Adipocyte (in vitro differentiated cells): Measurements from ENCODE around the gene LRRC8D.

Experiments
- DNase-seq: peaks from one replicate; pipeline ENCODE4 v3.0.0-alpha.2; 2015; ENCODE audit warnings: low read depth
- H3K27me3 ChIP-seq: replicated peaks from 2 replicates; pipeline ENCODE4 v1.7.0; 2013; ENCODE audit warnings: mild to moderate bottlenecking, low read length, moderate library complexity; ENCODE audit not compliant: control insufficient read depth, insufficient read depth
- H3K36me3 ChIP-seq: 2 replicates; pipeline ENCODE4 v1.7.0; 2013; ENCODE audit warnings: low read length, mild to moderate bottlenecking, moderate library complexity; ENCODE audit not compliant: control insufficient read depth, insufficient read depth, severe bottlenecking
- H3K4me1 ChIP-seq: 2 replicates; pipeline ENCODE4 v1.7.0; 2013; ENCODE audit warnings: mild to moderate bottlenecking, low read length, moderate library complexity; ENCODE audit not compliant: control insufficient read depth, insufficient read depth
- H3K4me3 ChIP-seq: 2 replicates; pipeline ENCODE4 v1.7.0; 2013; ENCODE audit warnings: mild to moderate bottlenecking, low read length, moderate library complexity
- H3K9ac ChIP-seq: 2 replicates; pipeline ENCODE4 v1.7.0; 2013; ENCODE audit warnings: mild to moderate bottlenecking, low read length, moderate library complexity
- H3K9me3 ChIP-seq: 2 replicates; pipeline ENCODE4 v1.7.0; 2013; ENCODE audit warnings: mild to moderate bottlenecking, low read length, moderate library complexity; ENCODE audit not compliant: control insufficient read depth

The LRRC8D gene

DNA sequence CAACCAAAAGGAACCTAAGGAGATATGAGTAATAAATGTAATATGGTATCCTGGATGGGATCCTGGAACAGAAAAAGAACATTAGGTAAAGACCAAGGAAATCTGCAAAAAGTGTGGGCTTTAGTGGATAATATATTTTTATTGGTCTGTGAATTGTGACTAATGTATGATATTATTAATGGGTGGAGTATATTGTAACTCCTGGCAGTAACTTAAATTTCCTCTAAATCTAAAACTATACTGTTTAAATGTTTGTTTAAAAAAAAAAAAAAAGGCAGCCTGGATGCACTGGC, 68.4 kb downstream of the LRRC8D start:
- Histone ChIP-seq H3K4me1 (peaks cover 31% of the 10 kb centered on the region), H3K27me3 (no peaks in the 10 kb centered on the region), H3K9me3 (no peaks in the 10 kb centered on the region), H3K9ac (no peak overlapping the region), H3K36me3 (no peaks in the 10 kb centered on the region), H3K4me3 (no peak overlapping the region)
- DNase-seq, result no peak

DNA sequence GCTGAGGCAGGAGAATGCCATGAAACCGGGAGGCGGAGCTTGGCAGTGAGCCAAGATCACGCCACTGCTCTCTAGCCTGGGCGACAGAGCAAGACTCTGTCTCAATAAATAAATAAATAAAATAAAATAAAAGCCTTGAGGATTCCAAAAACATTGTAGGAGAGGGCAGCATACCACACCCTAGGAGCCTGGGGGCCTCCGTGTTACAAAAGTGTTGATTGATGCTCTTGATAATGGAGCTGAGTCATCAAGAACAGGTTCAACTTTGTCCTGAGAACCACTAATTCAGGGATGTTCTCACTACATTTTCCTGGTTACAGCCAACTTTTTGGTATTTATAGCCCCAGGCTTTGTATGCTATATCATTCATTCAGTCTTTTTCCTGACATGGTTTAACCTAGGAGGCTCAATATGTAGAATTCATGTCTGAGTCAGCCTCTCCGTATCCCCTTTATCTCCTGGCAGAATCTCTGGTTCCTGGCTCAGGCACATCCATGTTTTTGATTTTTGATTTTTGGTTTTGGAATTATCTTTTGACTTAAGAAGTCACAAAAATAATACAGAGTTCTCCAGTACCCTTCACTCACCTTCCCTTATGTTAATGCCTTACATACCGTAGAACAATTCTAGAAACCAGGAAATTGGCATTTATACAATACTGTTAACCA, 69.4 kb downstream of the LRRC8D start:
- peak; percentile 67 for DNase-seq
- Histone ChIP-seq H3K27me3 (no peaks in the 10 kb centered on the region), H3K9ac (no peak overlapping the region), H3K4me3 (no peak overlapping the region), H3K4me1 (peaks cover 31% of the 10 kb centered on the region), H3K36me3 (no peaks in the 10 kb centered on the region), H3K9me3 (no peaks in the 10 kb centered on the region)

DNA sequence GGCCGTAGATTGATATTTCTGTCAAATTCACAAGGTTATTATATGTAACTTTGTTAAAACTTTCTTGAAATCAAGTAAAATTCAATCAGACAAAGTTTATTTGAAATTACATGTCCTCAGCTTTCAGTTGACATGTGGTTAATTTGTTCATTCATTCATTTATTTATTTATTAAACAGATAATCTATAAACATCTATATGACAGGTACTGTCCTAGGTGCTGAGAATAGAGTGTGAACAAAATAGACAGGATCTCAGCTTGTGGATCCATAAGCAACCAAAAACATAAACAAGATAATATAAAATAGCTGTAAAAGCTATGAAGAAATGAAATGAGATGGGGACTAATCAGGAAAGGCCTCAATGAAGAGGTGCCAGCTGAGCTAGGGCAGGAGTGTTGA, 72.0 kb downstream of the LRRC8D start:
- H3K36me3 ChIP-seq, result no peaks in the 10 kb centered on the region
- H3K4me3 ChIP-seq, result no peak overlapping the region
- DNase-seq, result no peak
- H3K4me1 ChIP-seq, result peaks cover 21% of the 10 kb centered on the region
- no peaks in the 10 kb centered on the region for H3K9me3 ChIP-seq
- H3K9ac ChIP-seq, result no peak overlapping the region
- H3K27me3 ChIP-seq, result no peaks in the 10 kb centered on the region

DNA sequence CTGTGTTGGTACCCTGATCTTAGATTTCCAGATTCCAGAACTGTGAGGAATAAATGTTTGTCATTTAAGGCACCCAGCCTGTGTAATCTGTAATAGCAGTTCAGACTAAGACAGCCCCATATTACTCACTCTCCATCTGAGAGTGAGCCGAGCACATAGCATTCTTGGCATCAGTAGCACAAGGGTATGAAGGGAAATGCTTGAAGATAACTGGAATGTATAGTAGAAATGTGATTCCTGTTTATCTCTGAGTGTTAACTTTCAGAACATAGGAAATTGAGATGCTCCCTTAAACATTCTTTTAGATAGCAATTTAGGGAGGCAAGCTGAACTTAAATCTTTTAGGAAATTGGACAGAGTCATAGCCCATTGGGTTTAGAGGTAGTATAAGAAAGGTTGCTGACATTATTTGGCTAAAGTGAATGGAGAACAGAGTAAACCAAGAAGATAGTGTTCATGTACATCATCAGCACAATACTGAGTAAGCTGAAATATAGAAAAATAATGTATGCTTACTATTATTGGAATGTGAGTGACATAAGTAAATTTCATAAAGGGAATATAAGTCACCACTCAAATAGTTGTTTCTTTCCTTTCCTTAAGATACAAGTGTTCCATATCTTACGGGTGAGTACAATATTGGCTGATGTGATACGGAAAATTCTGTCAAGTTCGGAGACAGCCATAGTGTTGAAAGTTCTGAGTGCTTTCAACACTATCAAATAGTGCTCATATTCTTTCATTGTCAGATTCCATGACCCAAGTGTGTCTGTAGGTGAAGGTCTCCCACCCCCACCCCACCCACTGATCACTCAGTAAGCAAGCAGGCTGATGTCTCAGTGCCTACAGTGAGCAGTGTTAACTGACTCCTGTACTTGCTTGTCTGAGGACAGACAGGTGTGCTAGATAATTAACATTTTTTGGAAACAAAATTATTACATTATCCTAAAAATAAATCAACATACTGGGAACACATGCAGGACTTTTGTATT, 73.7 kb downstream of the LRRC8D start:
- Histone ChIP-seq H3K9me3 (no peaks in the 10 kb centered on the region), H3K27me3 (no peaks in the 10 kb centered on the region), H3K4me3 (no peak overlapping the region), H3K4me1 (peaks cover 25% of the 10 kb centered on the region), H3K36me3 (no peaks in the 10 kb centered on the region), H3K9ac (no peak overlapping the region)
- peak; percentile 87 for DNase-seq

DNA sequence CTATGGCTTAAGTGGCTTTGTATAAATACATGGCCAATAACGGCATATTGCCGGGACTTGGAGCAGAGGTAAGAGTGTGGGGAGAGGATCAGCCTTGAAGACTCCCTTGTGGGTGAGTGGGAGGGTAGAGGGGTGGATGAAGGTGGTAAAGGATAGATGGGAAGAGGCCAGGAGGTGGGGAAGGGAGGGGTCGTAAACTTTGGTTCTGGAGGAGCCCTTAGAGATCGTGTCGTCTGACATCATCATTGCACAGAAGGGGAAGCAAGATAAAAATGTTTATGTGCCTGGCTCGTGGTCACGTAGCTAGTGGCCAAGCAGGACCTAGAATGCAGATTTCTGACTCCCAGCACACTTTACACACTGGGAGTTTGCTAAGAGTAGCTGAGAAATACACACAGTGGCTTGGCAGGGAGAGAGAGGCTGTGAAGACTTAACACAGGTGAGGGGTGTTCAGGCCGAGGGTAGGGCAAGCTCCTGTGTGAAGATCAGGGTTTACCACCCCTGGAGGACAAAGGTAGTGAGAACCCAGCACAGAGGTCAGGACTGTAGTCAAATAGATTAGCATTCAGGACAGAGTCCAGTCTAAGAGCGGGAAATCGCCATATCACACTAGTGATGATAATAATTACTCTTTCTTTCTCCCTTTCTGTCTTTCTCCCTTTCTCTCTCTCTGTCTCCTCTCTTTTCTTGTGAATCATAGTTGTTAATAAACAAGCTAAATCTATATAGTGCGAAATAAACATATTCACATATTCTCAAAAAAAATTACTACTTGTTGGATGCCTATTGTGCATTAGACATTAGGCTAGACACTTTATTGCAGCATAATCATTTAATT, 75.5 kb downstream of the LRRC8D start:
- H3K4me1 ChIP-seq, result peaks cover 24% of the 10 kb centered on the region
- DNase-seq, result no peak
- no peaks in the 10 kb centered on the region for H3K36me3 ChIP-seq
- H3K9me3 ChIP-seq, result no peaks in the 10 kb centered on the region
- H3K9ac ChIP-seq, result no peak overlapping the region
- H3K27me3 ChIP-seq, result no peaks in the 10 kb centered on the region
- H3K4me3 ChIP-seq, result no peak overlapping the region

DNA sequence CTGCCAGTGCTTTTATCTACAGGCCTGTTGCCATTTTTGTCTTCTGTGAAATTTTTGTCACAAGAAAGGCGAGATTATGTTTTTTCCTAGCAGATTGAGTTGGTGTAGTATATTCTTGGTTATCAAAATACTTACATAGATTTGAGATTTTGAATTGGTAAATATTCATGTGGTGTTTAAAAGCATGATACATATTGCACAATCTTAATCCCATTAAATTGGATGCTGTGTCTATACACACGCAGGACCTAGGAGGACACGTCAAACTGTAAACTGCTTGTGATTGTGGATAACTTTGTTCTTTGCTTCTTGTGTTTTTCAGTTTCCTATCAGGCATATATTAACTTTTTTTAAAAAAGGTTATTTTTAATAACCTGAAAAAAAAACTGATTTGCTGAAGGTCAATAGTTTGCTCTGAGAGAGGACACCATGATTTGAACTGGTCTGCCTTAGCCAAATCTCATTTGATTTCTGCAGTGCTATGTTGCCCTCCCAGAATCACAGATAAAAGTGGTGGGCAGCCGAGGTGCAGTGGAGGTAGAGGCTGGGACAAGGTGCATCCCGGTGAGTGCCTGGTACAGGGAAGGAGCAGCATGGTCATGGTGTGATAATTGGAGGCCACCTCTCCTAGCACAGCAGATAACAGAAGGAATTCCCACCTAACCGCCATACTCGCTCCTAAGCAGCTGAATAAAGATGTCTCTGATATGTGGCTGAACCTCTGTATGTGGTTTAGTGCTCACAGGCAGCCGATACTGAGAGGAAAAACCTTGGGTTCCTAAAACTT, 76.7 kb downstream of the LRRC8D start:
- H3K9me3 ChIP-seq, result no peaks in the 10 kb centered on the region
- DNase-seq, result no peak

DNA sequence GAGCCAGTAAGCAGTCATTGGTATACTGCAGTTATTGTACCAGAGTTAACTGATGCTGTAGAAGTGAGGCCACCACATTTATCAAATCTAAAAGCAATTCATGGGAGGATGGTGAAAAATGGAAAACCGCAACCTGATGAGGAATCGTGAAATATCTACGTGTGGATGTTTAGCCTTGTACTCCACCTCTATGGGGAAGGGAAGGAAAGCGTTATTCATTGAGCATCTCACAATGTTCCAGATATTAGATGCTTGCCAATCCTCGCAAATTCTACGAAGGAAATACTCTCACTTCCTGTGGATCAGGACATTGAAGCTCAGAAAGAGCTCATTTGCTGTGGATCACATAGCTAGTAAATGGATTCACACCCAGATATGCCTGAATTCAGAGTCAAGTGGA, 77.3 kb downstream of the LRRC8D start:
- Histone ChIP-seq H3K9me3 (no peaks in the 10 kb centered on the region), H3K9ac (no peak overlapping the region), H3K4me1 (peaks cover 24% of the 10 kb centered on the region), H3K27me3 (no peaks in the 10 kb centered on the region), H3K36me3 (no peaks in the 10 kb centered on the region), H3K4me3 (no peak overlapping the region)
- DNase-seq, result no peak

More for the DNA sequence above, 76.7 kb downstream of the LRRC8D start:
- no peak overlapping the region for H3K4me3 ChIP-seq
- H3K27me3 ChIP-seq, result no peaks in the 10 kb centered on the region
- peaks cover 24% of the 10 kb centered on the region for H3K4me1 ChIP-seq
- H3K36me3 ChIP-seq, result no peaks in the 10 kb centered on the region
- H3K9ac ChIP-seq, result no peak overlapping the region

DNA sequence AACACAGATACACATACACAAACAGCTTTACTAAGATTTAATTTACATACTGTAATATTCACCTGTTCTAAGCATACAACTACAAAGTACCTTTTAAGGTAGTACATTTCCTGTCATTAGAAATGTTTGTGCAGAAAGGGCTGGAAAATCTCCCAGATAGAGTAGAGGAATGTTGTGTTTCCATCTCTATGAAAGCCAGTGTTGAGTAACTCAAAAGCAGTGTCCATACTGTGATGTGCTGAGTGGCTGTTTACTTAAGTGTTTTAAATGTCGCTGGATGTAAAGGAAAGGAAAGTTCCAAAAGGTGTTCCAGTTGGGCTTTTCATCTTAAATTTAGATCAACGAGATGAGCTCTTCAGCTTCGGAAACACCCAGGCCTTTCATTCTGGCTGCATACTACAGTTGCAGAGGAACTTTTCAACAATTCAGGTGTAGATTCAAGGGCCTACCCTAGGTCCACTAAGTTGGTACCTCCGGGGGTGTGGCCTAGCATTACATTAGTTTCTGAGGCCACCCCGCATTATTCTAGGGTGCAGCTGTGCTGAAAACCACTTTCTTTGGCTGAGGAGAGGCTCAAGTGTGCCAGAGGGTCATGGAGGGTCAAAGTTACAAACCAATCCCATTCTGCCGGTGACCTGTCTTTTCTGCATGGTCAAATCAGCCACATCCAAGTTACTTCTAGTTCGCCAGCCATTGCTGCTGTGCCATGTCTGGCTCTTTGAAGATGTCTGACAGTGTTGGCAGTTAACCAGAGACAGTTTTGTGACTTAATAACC, 78.1 kb downstream of the LRRC8D start:
- Histone ChIP-seq H3K9ac (no peak overlapping the region), H3K9me3 (no peaks in the 10 kb centered on the region), H3K4me3 (no peak overlapping the region), H3K4me1 (peaks cover 19% of the 10 kb centered on the region), H3K36me3 (no peaks in the 10 kb centered on the region), H3K27me3 (no peaks in the 10 kb centered on the region)
- no peak for DNase-seq

DNA sequence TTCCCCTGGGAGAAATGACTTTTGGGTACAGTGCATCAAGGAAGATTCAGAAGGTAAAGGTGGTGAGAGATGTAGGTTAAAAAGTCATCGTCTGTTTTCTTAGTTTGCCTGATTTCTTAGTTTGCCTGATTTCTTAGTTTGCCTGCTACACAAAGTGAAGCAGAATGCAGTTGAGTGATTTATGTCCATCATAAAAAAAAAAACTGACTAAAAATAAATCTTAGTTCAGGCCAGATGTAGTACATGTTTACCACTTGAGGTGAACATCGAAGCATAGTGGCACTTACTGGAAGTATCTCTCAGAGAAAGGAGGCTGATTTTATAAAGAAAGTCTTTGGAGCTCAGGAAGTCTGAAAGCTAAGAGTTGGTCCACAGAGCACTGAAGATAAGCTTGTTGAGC, 79.5 kb downstream of the LRRC8D start:
- no peak overlapping the region for H3K4me3 ChIP-seq
- DNase-seq, result no peak
- H3K27me3 ChIP-seq, result no peaks in the 10 kb centered on the region
- no peaks in the 10 kb centered on the region for H3K36me3 ChIP-seq
- H3K4me1 ChIP-seq, result peaks cover 19% of the 10 kb centered on the region
- H3K9ac ChIP-seq, result no peak overlapping the region
- H3K9me3 ChIP-seq, result no peaks in the 10 kb centered on the region
